ENCODE results near the gene COX10.

COX10 gene

DNA sequence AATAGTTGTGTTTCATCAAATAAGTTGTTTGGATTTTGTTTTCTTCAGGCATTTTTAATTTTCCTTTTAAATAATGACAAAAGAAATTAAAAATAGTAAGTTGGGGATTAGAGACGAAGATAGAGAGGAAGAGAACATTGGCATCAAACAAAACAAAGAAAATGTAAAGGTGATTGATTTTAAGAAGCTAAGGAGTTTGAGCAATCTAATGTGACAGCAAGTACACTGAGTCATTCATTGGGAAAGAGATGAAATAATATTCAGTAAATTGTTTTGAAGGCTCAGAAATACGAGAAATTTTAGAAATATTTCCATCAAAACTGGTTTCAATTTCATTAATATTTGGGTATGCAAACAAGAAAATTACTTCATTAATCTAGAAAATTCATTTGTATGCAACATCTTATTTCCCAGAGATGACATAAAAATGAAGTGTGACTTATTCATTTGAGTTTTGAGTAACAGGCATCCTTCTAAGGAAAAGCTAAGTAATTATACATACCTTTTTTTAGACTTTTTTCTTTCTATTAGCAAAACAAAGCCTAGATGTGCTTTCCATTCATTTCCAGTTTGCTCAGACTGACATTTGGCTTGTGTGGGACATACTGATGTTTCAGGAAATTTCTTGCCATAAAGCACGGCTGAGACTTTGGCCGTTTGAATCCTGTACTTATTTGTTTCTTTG, 66.7 kb downstream of the COX10 start:
- no peak for DNase-seq
- Histone ChIP-seq H4K8ac (ENCODE audit: low read depth, low read length) (no peak overlapping the region), H3K18ac (ENCODE audit: low read length) (no peak overlapping the region), H3K79me2 (ENCODE audit: control insufficient read depth, insufficient read depth, low read length) (no peaks in the 10 kb centered on the region), H2BK15ac (replicated peaks; ENCODE audit: low read depth) (no peak overlapping the region), H4K5ac (ENCODE audit: low read length) (no peak overlapping the region), H3K4ac (ENCODE audit: low read depth, low read length) (no peak overlapping the region), H3K4me3 (ENCODE audit: low read length) (no peak overlapping the region), H3K79me1 (ENCODE audit: low read length) (no peaks in the 10 kb centered on the region), H3K27me3 (ENCODE audit: insufficient read depth, low read length, poor library complexity) (no peaks in the 10 kb centered on the region), H3K4me2 (ENCODE audit: low read length) (no peak overlapping the region), H3K4me1 (ENCODE audit: control insufficient read depth, low read depth, low read length) (no peaks in the 10 kb centered on the region), H3K23ac (ENCODE audit: low read length) (no peak overlapping the region), H3K9ac (ENCODE audit: low read length) (no peak overlapping the region), H2BK5ac (ENCODE audit: low read length) (no peak overlapping the region), H3K56ac (ENCODE audit: low read length) (no peak overlapping the region), H2AK5ac (ENCODE audit: low read length) (no peak overlapping the region), H2BK120ac (ENCODE audit: low read depth, low read length) (no peak overlapping the region), H3K36me3 (ENCODE audit: control insufficient read depth, insufficient read depth, low read length) (no peaks in the 10 kb centered on the region), H3K27ac (ENCODE audit: low read depth, low read length) (no peak overlapping the region)
- 100% methylated on average over 1 of the region's 4 CpGs for WGBS (ENCODE audit: extremely low coverage, insufficient coverage, low lambda C conversion rate)

- Histone ChIP-seq H3K27me3 (ENCODE audit: insufficient read depth, low read length, poor library complexity) (no peaks in the 10 kb centered on the region), H3K9ac (ENCODE audit: low read length) (no peak overlapping the region), H4K8ac (ENCODE audit: low read depth, low read length) (no peak overlapping the region), H3K4me3 (ENCODE audit: low read length) (no peak overlapping the region), H2BK5ac (ENCODE audit: low read length) (no peak overlapping the region), H3K23ac (ENCODE audit: low read length) (no peak overlapping the region), H3K56ac (ENCODE audit: low read length) (no peak overlapping the region), H3K4ac (ENCODE audit: low read depth, low read length) (no peak overlapping the region), H3K18ac (ENCODE audit: low read length) (no peak overlapping the region), H2BK15ac (replicated peaks; ENCODE audit: low read depth) (no peak overlapping the region), H3K79me1 (ENCODE audit: low read length) (no peaks in the 10 kb centered on the region), H2AK5ac (ENCODE audit: low read length) (no peak overlapping the region), H3K4me2 (ENCODE audit: low read length) (no peak overlapping the region), H3K79me2 (ENCODE audit: control insufficient read depth, insufficient read depth, low read length) (no peaks in the 10 kb centered on the region), H4K5ac (ENCODE audit: low read length) (no peak overlapping the region), H3K4me1 (ENCODE audit: control insufficient read depth, low read depth, low read length) (peaks cover 1% of the 10 kb centered on the region), H3K27ac (ENCODE audit: low read depth, low read length) (no peak overlapping the region), H3K36me3 (ENCODE audit: control insufficient read depth, insufficient read depth, low read length) (no peaks in the 10 kb centered on the region), H2BK120ac (ENCODE audit: low read depth, low read length) (no peak overlapping the region)
- no CpG with 5 or more reads among the region's 7 CpGs for WGBS (ENCODE audit: extremely low coverage, insufficient coverage, low lambda C conversion rate)
- peak; percentile 6 for DNase-seq
These were observed 69.3 kb downstream of the COX10 start for GRCh38 chr17:14138649-14139048.

DNA sequence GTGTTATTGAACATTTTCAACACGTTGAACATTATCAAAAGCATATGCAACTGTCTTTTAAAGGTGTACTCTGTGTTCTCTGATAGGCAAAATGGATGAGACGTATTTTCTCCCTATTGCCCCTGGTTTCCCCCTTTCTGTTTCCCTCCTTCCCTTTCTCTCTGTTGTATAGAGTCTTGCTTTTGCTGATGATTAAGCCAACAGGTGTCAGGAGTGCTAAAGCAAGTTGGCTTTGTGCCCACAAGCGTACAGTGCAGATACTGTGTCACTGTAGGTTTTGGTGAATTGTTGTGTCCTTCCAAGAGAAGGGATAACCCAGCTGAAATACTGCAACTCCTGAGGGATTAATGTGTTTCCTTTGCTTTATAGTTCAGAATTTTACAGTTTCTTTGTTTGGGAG, 74.4 kb downstream of the COX10 start:
- H3K4me1 ChIP-seq (ENCODE audit: control insufficient read depth, low read depth, low read length): peaks cover 3% of the 10 kb centered on the region
- H3K4me2 ChIP-seq (ENCODE audit: low read length): no peak overlapping the region
- H3K36me3 ChIP-seq (ENCODE audit: control insufficient read depth, insufficient read depth, low read length): no peaks in the 10 kb centered on the region
- no peak overlapping the region for H3K4me3 ChIP-seq (ENCODE audit: low read length)
- H2BK120ac ChIP-seq (ENCODE audit: low read depth, low read length): no peak overlapping the region
- no peak overlapping the region for H4K5ac ChIP-seq (ENCODE audit: low read length)
- H3K4ac ChIP-seq (ENCODE audit: low read depth, low read length): no peak overlapping the region
- H3K27me3 ChIP-seq (ENCODE audit: insufficient read depth, low read length, poor library complexity): no peaks in the 10 kb centered on the region
- H2AK5ac ChIP-seq (ENCODE audit: low read length): no peak overlapping the region
- H3K79me1 ChIP-seq (ENCODE audit: low read length): peaks cover 6% of the 10 kb centered on the region
- no peak overlapping the region for H2BK15ac ChIP-seq (replicated peaks; ENCODE audit: low read depth)
- no CpG with 5 or more reads among the region's 3 CpGs for WGBS (ENCODE audit: extremely low coverage, insufficient coverage, low lambda C conversion rate)
- H2BK5ac ChIP-seq (ENCODE audit: low read length): no peak overlapping the region
- H4K8ac ChIP-seq (ENCODE audit: low read depth, low read length): no peak overlapping the region
- no peak overlapping the region for H3K18ac ChIP-seq (ENCODE audit: low read length)
- no peak for DNase-seq
- no peak overlapping the region for H3K9ac ChIP-seq (ENCODE audit: low read length)
- H3K23ac ChIP-seq (ENCODE audit: low read length): no peak overlapping the region
- peaks cover 2% of the 10 kb centered on the region for H3K79me2 ChIP-seq (ENCODE audit: control insufficient read depth, insufficient read depth, low read length)
- H3K27ac ChIP-seq (ENCODE audit: low read depth, low read length): no peak overlapping the region
- no peak overlapping the region for H3K56ac ChIP-seq (ENCODE audit: low read length)

- Histone ChIP-seq H3K27me3 (ENCODE audit: insufficient read depth, low read length, poor library complexity) (no peaks in the 10 kb centered on the region), H3K79me1 (ENCODE audit: low read length) (peaks cover 8% of the 10 kb centered on the region), H3K36me3 (ENCODE audit: control insufficient read depth, insufficient read depth, low read length) (no peaks in the 10 kb centered on the region), H3K79me2 (ENCODE audit: control insufficient read depth, insufficient read depth, low read length) (peaks cover 2% of the 10 kb centered on the region), H3K4ac (ENCODE audit: low read depth, low read length) (no peak overlapping the region), H3K27ac (ENCODE audit: low read depth, low read length) (no peak overlapping the region), H2BK5ac (ENCODE audit: low read length) (no peak overlapping the region), H4K5ac (ENCODE audit: low read length) (no peak overlapping the region), H2BK15ac (replicated peaks; ENCODE audit: low read depth) (no peak overlapping the region), H4K8ac (ENCODE audit: low read depth, low read length) (no peak overlapping the region), H3K4me2 (ENCODE audit: low read length) (no peak overlapping the region), H2AK5ac (ENCODE audit: low read length) (no peak overlapping the region), H3K23ac (ENCODE audit: low read length) (no peak overlapping the region), H3K18ac (ENCODE audit: low read length) (no peak overlapping the region), H2BK120ac (ENCODE audit: low read depth, low read length) (no peak overlapping the region), H3K4me1 (ENCODE audit: control insufficient read depth, low read depth, low read length) (peaks cover 3% of the 10 kb centered on the region), H3K56ac (ENCODE audit: low read length) (no peak overlapping the region), H3K9ac (ENCODE audit: low read length) (no peak overlapping the region), H3K4me3 (ENCODE audit: low read length) (no peak overlapping the region)
- no CpG with 5 or more reads among the region's 4 CpGs for WGBS (ENCODE audit: extremely low coverage, insufficient coverage, low lambda C conversion rate)
- no peak for DNase-seq
These were observed 75.2 kb downstream of the COX10 start for GRCh38 chr17:14144508-14144907.

GRCh38 chr17:14149751-14150150, 80.4 kb downstream of the COX10 start:
- no peak overlapping the region for H3K4ac ChIP-seq (ENCODE audit: low read depth, low read length)
- no peak overlapping the region for H3K4me3 ChIP-seq (ENCODE audit: low read length)
- no peak overlapping the region for H2AK5ac ChIP-seq (ENCODE audit: low read length)
- H3K9ac ChIP-seq (ENCODE audit: low read length): no peak overlapping the region
- no peak overlapping the region for H2BK15ac ChIP-seq (replicated peaks; ENCODE audit: low read depth)
- H3K27ac ChIP-seq (ENCODE audit: low read depth, low read length): no peak overlapping the region
- H3K23ac ChIP-seq (ENCODE audit: low read length): no peak overlapping the region
- H4K8ac ChIP-seq (ENCODE audit: low read depth, low read length): no peak overlapping the region
- H2BK5ac ChIP-seq (ENCODE audit: low read length): no peak overlapping the region
- WGBS (ENCODE audit: extremely low coverage, insufficient coverage, low lambda C conversion rate): no CpG with 5 or more reads among the region's 5 CpGs
- no peaks in the 10 kb centered on the region for H3K4me1 ChIP-seq (ENCODE audit: control insufficient read depth, low read depth, low read length)
- H3K79me2 ChIP-seq (ENCODE audit: control insufficient read depth, insufficient read depth, low read length): peaks cover 2% of the 10 kb centered on the region
- H3K79me1 ChIP-seq (ENCODE audit: low read length): peaks cover 6% of the 10 kb centered on the region
- H4K5ac ChIP-seq (ENCODE audit: low read length): no peak overlapping the region
- H3K4me2 ChIP-seq (ENCODE audit: low read length): no peak overlapping the region
- no peaks in the 10 kb centered on the region for H3K27me3 ChIP-seq (ENCODE audit: insufficient read depth, low read length, poor library complexity)
- no peak for DNase-seq
- H3K56ac ChIP-seq (ENCODE audit: low read length): no peak overlapping the region
- no peaks in the 10 kb centered on the region for H3K36me3 ChIP-seq (ENCODE audit: control insufficient read depth, insufficient read depth, low read length)
- no peak overlapping the region for H3K18ac ChIP-seq (ENCODE audit: low read length)
- H2BK120ac ChIP-seq (ENCODE audit: low read depth, low read length): no peak overlapping the region

DNA sequence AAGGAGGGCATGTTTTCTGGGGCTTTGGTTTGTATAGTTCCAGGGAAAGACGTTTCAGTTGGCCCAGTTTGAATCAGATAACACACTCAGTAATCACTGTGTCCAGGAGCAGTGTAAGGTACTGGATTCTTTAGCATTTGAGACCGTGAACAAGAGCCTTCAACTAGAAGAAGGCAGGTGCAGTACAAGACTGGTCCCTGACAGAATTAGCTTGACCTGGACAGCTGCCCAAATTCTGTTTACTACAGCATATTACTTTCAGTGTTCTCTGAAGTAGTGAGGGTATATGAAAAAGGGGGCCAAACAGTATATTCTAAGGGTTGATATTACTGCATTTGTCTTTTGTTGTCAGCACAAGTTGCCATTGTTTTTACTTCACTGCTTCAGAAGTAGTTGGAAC, 81.3 kb downstream of the COX10 start:
- Histone ChIP-seq H3K27ac (ENCODE audit: low read depth, low read length) (no peak overlapping the region), H3K18ac (ENCODE audit: low read length) (no peak overlapping the region), H3K27me3 (ENCODE audit: insufficient read depth, low read length, poor library complexity) (no peaks in the 10 kb centered on the region), H3K4ac (ENCODE audit: low read depth, low read length) (no peak overlapping the region), H4K5ac (ENCODE audit: low read length) (no peak overlapping the region), H3K23ac (ENCODE audit: low read length) (no peak overlapping the region), H4K8ac (ENCODE audit: low read depth, low read length) (no peak overlapping the region), H3K79me2 (ENCODE audit: control insufficient read depth, insufficient read depth, low read length) (no peaks in the 10 kb centered on the region), H2BK15ac (replicated peaks; ENCODE audit: low read depth) (no peak overlapping the region), H2BK120ac (ENCODE audit: low read depth, low read length) (no peak overlapping the region), H3K4me1 (ENCODE audit: control insufficient read depth, low read depth, low read length) (no peaks in the 10 kb centered on the region), H3K9ac (ENCODE audit: low read length) (no peak overlapping the region), H2BK5ac (ENCODE audit: low read length) (no peak overlapping the region), H3K4me2 (ENCODE audit: low read length) (no peak overlapping the region), H3K36me3 (ENCODE audit: control insufficient read depth, insufficient read depth, low read length) (no peaks in the 10 kb centered on the region), H3K56ac (ENCODE audit: low read length) (no peak overlapping the region), H3K4me3 (ENCODE audit: low read length) (no peak overlapping the region), H3K79me1 (ENCODE audit: low read length) (peaks cover 2% of the 10 kb centered on the region), H2AK5ac (ENCODE audit: low read length) (no peak overlapping the region)
- DNase-seq: no peak
- no CpG with 5 or more reads among the region's 2 CpGs for WGBS (ENCODE audit: extremely low coverage, insufficient coverage, low lambda C conversion rate)
